ENCODE measurements around the gene MLLT3.
"Not testable (repeated sequence)": the region's sequence is repeated elsewhere in the genome, so short reads cannot be mapped to it uniquely, and the experiment has no call there.

MLLT3 gene

DNA sequence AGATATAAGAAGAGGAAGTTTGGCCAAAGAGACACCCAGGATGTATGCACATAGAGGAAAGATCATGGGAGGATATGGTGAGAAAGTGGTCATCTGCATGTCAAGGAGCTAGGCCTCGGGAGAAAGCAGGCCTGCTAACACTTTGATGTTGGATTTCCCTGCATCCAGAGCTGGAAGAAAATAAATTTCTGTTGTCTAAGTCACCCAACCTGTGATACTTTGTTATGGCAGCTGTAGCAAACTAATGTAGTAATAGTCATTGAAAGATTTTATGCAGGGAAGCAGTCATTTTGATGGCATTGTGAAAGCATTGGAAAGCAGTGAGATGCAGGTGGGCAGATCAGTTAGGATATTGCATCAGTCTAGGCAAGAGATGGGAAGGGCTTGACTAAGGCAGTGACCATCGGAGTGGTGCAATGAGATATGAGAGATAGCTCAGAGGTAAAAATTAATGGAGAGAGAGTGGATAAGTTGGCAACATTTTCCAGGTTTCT is 37.2 kb upstream of the MLLT3 start:
- DNase-seq (ENCODE audit: low read depth): no peak
- H3K4me3 ChIP-seq (ENCODE audit: low read length): no peak overlapping the region
- TF ChIP-seq CTCF (conservative IDR thresholded peaks at IDR 0.05; ENCODE audit: low read length): no peak

GRCh38 chr9:20658677-20659473 is 36.6 kb upstream of the MLLT3 start:
- no peak for DNase-seq (ENCODE audit: low read depth)
- H3K4me3 ChIP-seq (ENCODE audit: low read length): peak overlapping the region; percentile 55

DNA sequence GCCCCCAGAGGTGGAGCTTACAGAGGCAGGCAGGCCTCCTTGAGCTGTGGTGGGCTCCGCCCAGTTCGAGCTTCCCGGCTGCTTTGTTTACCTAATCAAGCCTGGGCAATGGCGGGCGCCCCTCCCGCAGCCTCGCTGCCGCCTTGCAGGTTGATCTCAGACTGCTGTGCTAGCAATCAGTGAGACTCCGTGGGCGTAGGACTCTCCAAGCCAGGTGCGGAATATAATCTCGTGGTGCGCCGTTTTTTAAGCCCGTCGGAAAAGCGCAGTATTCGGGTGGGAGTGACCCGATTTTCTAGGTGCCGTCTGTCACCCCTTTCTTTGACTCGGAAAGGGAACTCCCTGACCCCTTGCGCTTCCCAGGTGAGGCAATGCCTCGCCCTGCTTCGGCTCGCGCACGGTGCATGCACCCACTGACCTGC is 36.0 kb upstream of the MLLT3 start:
- H3K4me3 ChIP-seq (ENCODE audit: low read length): peak overlapping the region; percentile 55
- DNase-seq (ENCODE audit: low read depth): not testable (repeated sequence)

More at GRCh38 chr9:20658677-20659473, 36.6 kb upstream of the MLLT3 start:
- TF ChIP-seq CTCF (conservative IDR thresholded peaks at IDR 0.05; ENCODE audit: low read length): no peak

DNA sequence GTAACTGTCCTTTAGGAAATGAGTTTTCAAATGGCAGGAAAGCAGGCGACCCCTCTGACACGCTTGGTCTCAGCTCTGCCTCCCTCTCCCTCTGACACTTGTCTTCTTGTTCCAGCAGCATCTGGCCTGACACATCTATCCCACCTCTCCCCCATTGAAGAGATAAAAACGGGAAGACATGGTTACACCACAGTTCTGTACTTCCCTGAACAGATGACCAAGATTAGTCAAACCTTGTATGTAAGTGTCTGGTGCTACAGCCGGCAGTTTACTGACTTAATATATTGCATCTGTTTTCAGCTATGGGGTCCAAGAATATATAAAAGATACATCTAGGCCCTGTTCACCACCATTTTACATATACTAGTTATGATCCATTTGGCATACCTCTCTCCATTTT is 29.6 kb upstream of the MLLT3 start:
- H3K4me3 ChIP-seq (ENCODE audit: low read length): no peak overlapping the region
- TF ChIP-seq CTCF (conservative IDR thresholded peaks at IDR 0.05; ENCODE audit: low read length): no peak
- no peak for DNase-seq (ENCODE audit: low read depth)

GRCh38 chr9:20650750-20651299 is 28.5 kb upstream of the MLLT3 start:
- TF ChIP-seq CTCF (conservative IDR thresholded peaks at IDR 0.05; ENCODE audit: low read length): no peak
- H3K4me3 ChIP-seq (ENCODE audit: low read length): no peak overlapping the region
- no peak for DNase-seq (ENCODE audit: low read depth)

GRCh38 chr9:20650313-20650712 is 28.0 kb upstream of the MLLT3 start:
- H3K4me3 ChIP-seq (ENCODE audit: low read length): no peak overlapping the region
- no peak for DNase-seq (ENCODE audit: low read depth)
- TF ChIP-seq CTCF (conservative IDR thresholded peaks at IDR 0.05; ENCODE audit: low read length): no peak

DNA sequence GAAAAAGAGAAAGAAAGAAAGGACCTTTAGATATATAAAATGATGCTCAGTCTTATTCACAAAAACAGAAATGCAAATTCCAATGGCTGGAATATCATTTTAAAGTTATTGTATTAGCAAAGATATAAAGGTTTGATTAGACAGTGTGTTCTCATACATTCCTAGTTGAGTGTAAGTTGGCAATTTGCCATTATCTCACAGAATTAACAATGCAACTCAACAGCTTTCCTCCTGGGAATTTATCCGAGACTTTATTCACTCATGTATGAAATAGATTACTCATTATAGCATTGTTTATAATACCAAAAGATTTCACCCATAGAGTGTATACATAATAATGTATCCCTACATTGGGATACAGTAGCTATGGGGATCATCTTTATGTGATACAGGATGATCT is 27.1 kb upstream of the MLLT3 start:
- TF ChIP-seq CTCF (conservative IDR thresholded peaks at IDR 0.05; ENCODE audit: low read length): no peak
- no peak for DNase-seq (ENCODE audit: low read depth)
- no peak overlapping the region for H3K4me3 ChIP-seq (ENCODE audit: low read length)
